GM23338 (cell line): ENCODE results near the gene ETNK1. TPM values are rescaled to one million over a fixed set of nuclear protein-coding genes. Genes with fewer than 3 reads are reported as not detected.

Experiments used
- ATAC-seq: fragments of 200-7000 bp; cut with Tn5 transposase; 3 replicates; pipeline ENCODE4 v1.9.1; 2020
- DNase-seq: peaks from one replicate; pipeline ENCODE4 v3.0.0-alpha.2; 2015; ENCODE audit warnings: low spot score
- H2AFZ ChIP-seq: fragments of 200-600 bp; sonication (generic); 2 replicates; pipeline ENCODE4 v1.8.0; 2016; ENCODE audit warnings: antibody characterized with exemption, mild to moderate bottlenecking, moderate library complexity
- H3F3A ChIP-seq: fragments of 200-600 bp; sonication (generic); replicated peaks from 2 replicates; pipeline ENCODE4 v1.8.0; 2017; ENCODE audit warnings: antibody characterized with exemption, mixed run types, low read depth
- H3K27ac ChIP-seq: fragments of 200-600 bp; sonication (generic); 2 replicates; pipeline ENCODE4 v1.6.1; 2016; ENCODE audit warnings: low read depth
- H3K27me3 ChIP-seq: fragments of 200-600 bp; sonication (generic); 2 replicates; pipeline ENCODE4 v1.8.0; 2016; ENCODE audit warnings: mild to moderate bottlenecking, mixed run types, moderate library complexity; ENCODE audit not compliant: insufficient read depth
- H3K36me3 ChIP-seq: fragments of 200-600 bp; sonication (generic); 2 replicates; pipeline ENCODE4 v1.8.0; 2016; ENCODE audit warnings: mild to moderate bottlenecking; ENCODE audit not compliant: insufficient read depth
- H3K4me1 ChIP-seq: fragments of 200-600 bp; sonication (generic); 2 replicates; pipeline ENCODE4 v1.8.0; 2016; ENCODE audit warnings: mild to moderate bottlenecking, moderate library complexity; ENCODE audit not compliant: insufficient read depth
- H3K4me2 ChIP-seq: fragments of 200-600 bp; sonication (generic); 2 replicates; pipeline ENCODE4 v1.7.1; 2017; ENCODE audit warnings: mixed run types
- H3K4me3 ChIP-seq: fragments of 200-600 bp; sonication (generic); 2 replicates; pipeline ENCODE4 v1.6.1; 2016; ENCODE audit warnings: mixed run types
- H3K79me2 ChIP-seq: fragments of 200-600 bp; sonication (generic); replicated peaks from 2 replicates; pipeline ENCODE4 v1.8.0; 2017; ENCODE audit warnings: mild to moderate bottlenecking; ENCODE audit not compliant: insufficient read depth
- H3K9me2 ChIP-seq: fragments of 200-600 bp; sonication (generic); 2 replicates; pipeline ENCODE4 v1.8.0; 2017; ENCODE audit not compliant: insufficient read depth
- H4K20me1 ChIP-seq: fragments of 200-600 bp; sonication (generic); replicated peaks from 2 replicates; pipeline ENCODE4 v1.8.0; 2017; ENCODE audit warnings: mild to moderate bottlenecking; ENCODE audit not compliant: insufficient read depth
- H3K27ac Mint-ChIP-seq: 2 replicates; pipeline ENCODE4 v1.8.0; 2020; ENCODE audit warnings: inconsistent platforms, mild to moderate bottlenecking, moderate library complexity, mixed read lengths
- H3K27me3 Mint-ChIP-seq: 3 replicates; pipeline ENCODE4 v1.8.0; 2022; ENCODE audit warnings: low read depth, mild to moderate bottlenecking, moderate library complexity, mixed read lengths, inconsistent platforms; ENCODE audit not compliant: insufficient read depth, poor library complexity
- H3K36me3 Mint-ChIP-seq: 3 replicates; pipeline ENCODE4 v1.8.0; 2021; ENCODE audit warnings: low read depth, mild to moderate bottlenecking, inconsistent platforms, moderate library complexity, mixed read lengths
- H3K4me1 Mint-ChIP-seq: 3 replicates; pipeline ENCODE4 v1.8.0; 2020; ENCODE audit warnings: mild to moderate bottlenecking, inconsistent platforms, mixed read lengths
- H3K4me3 Mint-ChIP-seq: 3 replicates; pipeline ENCODE4 v1.8.0; 2021; ENCODE audit warnings: moderate library complexity, mild to moderate bottlenecking, inconsistent platforms, mixed read lengths
- H3K9me3 Mint-ChIP-seq: 3 replicates; pipeline ENCODE4 v1.8.0; 2020; ENCODE audit warnings: moderate library complexity, mild to moderate bottlenecking, inconsistent platforms, mixed read lengths
- CREB1 ChIP-seq: fragments of 250-450 bp; sonication (Bioruptor Pico); IDR thresholded peaks from 2 replicates; pipeline ENCODE4 v1.5.0; 2020; ENCODE audit warnings: low read depth, mild to moderate bottlenecking, moderate library complexity
- CTCF ChIP-seq, 2 experiments: fragments of 200-600 bp in 1 of 2; sonication (generic) in 1 of 2; conservative IDR thresholded peaks; 2 replicates each; pipeline versions ENCODE4 v1.5.1 to v1.6.1; 2016 to 2017; ENCODE audit warnings: antibody characterized with exemption in 2 of 2, low read depth in 2 of 2, mild to moderate bottlenecking in 2 of 2, moderate library complexity in 1 of 2
- ETS1 ChIP-seq: IDR thresholded peaks from 2 replicates; pipeline ENCODE4 v1.6.1; 2016; ENCODE audit warnings: antibody characterized with exemption
- EZH2 ChIP-seq: fragments of 200-600 bp; sonication (generic); IDR thresholded peaks from one replicate; pipeline ENCODE4 v1.8.0; 2017; ENCODE audit warnings: antibody characterized with exemption, mild to moderate bottlenecking, low read depth; ENCODE audit not compliant: unreplicated experiment
- EZH2phosphoT487 ChIP-seq: fragments of 200-600 bp; sonication (generic); IDR thresholded peaks from one replicate; pipeline ENCODE4 v1.8.1; 2018; ENCODE audit warnings: antibody characterized with exemption; ENCODE audit not compliant: unreplicated experiment
- JUNB ChIP-seq: IDR thresholded peaks from one replicate; pipeline ENCODE4 v1.6.1; 2016; ENCODE audit warnings: antibody characterized with exemption; ENCODE audit not compliant: unreplicated experiment
- NANOG ChIP-seq: IDR thresholded peaks from 2 replicates; pipeline ENCODE4 v1.6.1; 2016; ENCODE audit warnings: antibody characterized with exemption, borderline replicate concordance
- POLR2AphosphoS5 ChIP-seq: IDR thresholded peaks from 2 replicates; pipeline ENCODE4 v1.6.1; 2016; ENCODE audit warnings: antibody characterized with exemption, low read depth
- REST ChIP-seq: IDR thresholded peaks from one replicate; pipeline ENCODE4 v1.6.1; 2018; ENCODE audit warnings: antibody characterized with exemption; ENCODE audit not compliant: unreplicated experiment
- STAT1 ChIP-seq: IDR thresholded peaks from one replicate; pipeline ENCODE4 v1.6.1; 2016; ENCODE audit warnings: antibody characterized with exemption; ENCODE audit not compliant: unreplicated experiment
- ZNF114 ChIP-seq: fragments of 250-450 bp; sonication (Bioruptor Pico); IDR thresholded peaks from 2 replicates; pipeline ENCODE4 v1.5.0; 2020; ENCODE audit warnings: mild to moderate bottlenecking, moderate library complexity
- ZNF331 ChIP-seq: fragments of 250-450 bp; sonication (Bioruptor Pico); IDR thresholded peaks from 2 replicates; pipeline ENCODE4 v1.5.0; 2020; ENCODE audit warnings: low read depth, mild to moderate bottlenecking, moderate library complexity
- ZNF462 ChIP-seq: fragments of 250-450 bp; sonication (Bioruptor Pico); IDR thresholded peaks from 2 replicates; pipeline ENCODE4 v1.5.0; 2020; ENCODE audit warnings: mild to moderate bottlenecking, moderate library complexity
- polyA plus RNA-seq: library from polyadenylated mRNA; unstranded; fragments of >200 nt; fragmentation: Nextera tagmentation; extraction: Ambion mirVana; gene quantifications from 2 replicates; pipeline ENCODE4 v1.2.1, GENCODE V29; 2016
- total RNA-seq: library from RNA; depleted of rRNA; stranded (reverse); fragments of >200 nt; shearing (Covaris generic); gene quantifications from 2 replicates; pipeline ENCODE4 v1.2.3, GENCODE V29; 2014

The ETNK1 gene
- total and polyA plus RNA-seq, 2 experiments from 2014 or later = 41.9 to 101 TPM

- Histone ChIP-seq H4K20me1 (no peaks in the 10 kb centered on the region), H3K79me2 (no peaks in the 10 kb centered on the region)
Observed at GRCh38 chr12:22722779-22723178, 97.8 kb downstream of the ETNK1 start.

More at GRCh38 chr12:22722779-22723178, 97.8 kb downstream of the ETNK1 start:
- no peaks in the 10 kb centered on the region for H3F3A ChIP-seq
- H3K4me1 ChIP-seq = no peaks in the 10 kb centered on the region
- no peak overlapping the region for H3K4me3 Mint-ChIP-seq
- no peak overlapping the region for H2AFZ ChIP-seq
- no peak for ATAC-seq
- H3K36me3 Mint-ChIP-seq = no peaks in the 10 kb centered on the region
- H3K9me3 Mint-ChIP-seq = no peaks in the 10 kb centered on the region
- H3K27ac ChIP-seq = no peak overlapping the region
- H3K36me3 ChIP-seq = no peaks in the 10 kb centered on the region
- no peaks in the 10 kb centered on the region for H3K27me3 Mint-ChIP-seq
- H3K4me3 ChIP-seq = no peak overlapping the region
- H3K27me3 ChIP-seq = no peaks in the 10 kb centered on the region
- peaks cover 4% of the 10 kb centered on the region; the same call in 1 of the 3 replicates for H3K4me1 Mint-ChIP-seq
- no peak overlapping the region for H3K27ac Mint-ChIP-seq
- H3K4me2 ChIP-seq = no peak overlapping the region
- no peak for DNase-seq
- H3K9me2 ChIP-seq = peaks cover 4% of the 10 kb centered on the region; the same call in 1 of the 2 replicates
- TF ChIP-seq CTCF (conservative IDR thresholded peaks at IDR 0.05; ENCODE audit: low read depth in 2 of 2) (no peak), NANOG (no peak), STAT1 (no peak), ZNF462 (CRISPR knock-in tag) (no peak), JUNB (no peak), EZH2phosphoT487 (no peak), ZNF114 (CRISPR knock-in tag) (no peak), POLR2AphosphoS5 (no peak), CREB1 (CRISPR knock-in tag) (no peak), REST (no peak), EZH2 (no peak), ZNF331 (CRISPR knock-in tag) (no peak), ETS1 (no peak)
